Measurements from ENCODE around the gene GEN1.
A peak's percentile ranks its signal among the peaks of the same experiment; 100 is the strongest.

GEN1 gene

DNA sequence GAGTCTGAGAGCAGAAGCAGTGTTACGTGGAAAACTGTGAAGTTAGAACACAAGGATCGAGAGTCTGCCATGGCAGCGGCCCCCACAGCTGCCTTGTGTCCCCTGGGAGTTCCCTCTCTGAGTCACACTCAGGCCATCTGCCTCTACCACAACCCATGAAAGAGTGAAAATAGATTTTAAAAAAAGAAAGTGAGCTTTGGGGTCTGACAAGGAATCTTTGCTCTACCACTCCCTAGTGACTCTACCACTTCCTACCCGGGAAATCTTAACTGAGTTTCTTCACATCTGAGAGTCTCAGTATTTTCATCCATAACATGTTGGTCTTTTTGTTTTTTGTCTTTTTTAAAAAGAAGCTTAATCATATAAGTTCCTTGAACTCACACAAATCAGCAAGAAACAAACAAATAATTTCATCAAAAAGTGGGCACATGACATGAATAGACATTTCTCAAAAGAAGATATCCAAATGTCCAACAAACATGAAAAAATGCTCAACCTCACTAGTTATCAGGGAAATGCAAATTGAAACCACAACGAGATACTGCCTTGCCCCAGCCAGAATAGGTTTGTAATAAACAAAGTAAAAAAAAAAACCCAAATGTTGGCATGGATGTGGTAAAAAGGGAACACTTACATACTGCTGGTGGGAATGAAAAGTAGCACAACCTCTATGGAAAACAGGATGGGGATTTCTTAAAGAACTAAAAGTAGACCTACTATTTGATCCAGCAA lies 60.0 kb downstream of the GEN1 start:
- Histone ChIP-seq H3K36me3 (ENCODE audit: insufficient read depth, low read length) (no peaks in the 10 kb centered on the region), H3K9me3 (ENCODE audit: insufficient read depth, low read length, severe bottlenecking) (no peaks in the 10 kb centered on the region), H3K79me2 (ENCODE audit: insufficient read depth, low read length) (no peaks in the 10 kb centered on the region), H3K4me3 (ENCODE audit: low read depth in 1 of 2, low read length in 2 of 2) (no peak overlapping the region), H3K27me3 (ENCODE audit: insufficient read depth, low read length, poor library complexity) (peaks cover 3% of the 10 kb centered on the region), H4K20me1 (ENCODE audit: insufficient read depth, low read length) (no peaks in the 10 kb centered on the region), H3K4me1 (ENCODE audit: insufficient read depth, low read length) (peaks cover 28% of the 10 kb centered on the region), H3K9ac (ENCODE audit: low read depth, low read length) (no peak overlapping the region), H3K27ac (ENCODE audit: low read length) (no peak overlapping the region), H2AFZ (ENCODE audit: low read depth, low read length) (no peak overlapping the region), H3K4me2 (ENCODE audit: insufficient read depth, low read length) (peak overlapping the region; percentile 40; the same call in 1 of the 2 replicates)
- peak; percentile 73 for DNase-seq
- TF ChIP-seq, protein P1, sequence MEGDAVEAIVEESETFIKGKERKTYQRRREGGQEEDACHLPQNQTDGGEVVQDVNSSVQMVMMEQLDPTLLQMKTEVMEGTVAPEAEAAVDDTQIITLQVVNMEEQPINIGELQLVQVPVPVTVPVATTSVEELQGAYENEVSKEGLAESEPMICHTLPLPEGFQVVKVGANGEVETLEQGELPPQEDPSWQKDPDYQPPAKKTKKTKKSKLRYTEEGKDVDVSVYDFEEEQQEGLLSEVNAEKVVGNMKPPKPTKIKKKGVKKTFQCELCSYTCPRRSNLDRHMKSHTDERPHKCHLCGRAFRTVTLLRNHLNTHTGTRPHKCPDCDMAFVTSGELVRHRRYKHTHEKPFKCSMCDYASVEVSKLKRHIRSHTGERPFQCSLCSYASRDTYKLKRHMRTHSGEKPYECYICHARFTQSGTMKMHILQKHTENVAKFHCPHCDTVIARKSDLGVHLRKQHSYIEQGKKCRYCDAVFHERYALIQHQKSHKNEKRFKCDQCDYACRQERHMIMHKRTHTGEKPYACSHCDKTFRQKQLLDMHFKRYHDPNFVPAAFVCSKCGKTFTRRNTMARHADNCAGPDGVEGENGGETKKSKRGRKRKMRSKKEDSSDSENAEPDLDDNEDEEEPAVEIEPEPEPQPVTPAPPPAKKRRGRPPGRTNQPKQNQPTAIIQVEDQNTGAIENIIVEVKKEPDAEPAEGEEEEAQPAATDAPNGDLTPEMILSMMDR (IDR thresholded peaks at IDR 0.05; ENCODE audit: borderline replicate concordance, extremely low read depth, low read length, poor library complexity, severe bottlenecking) = no peak
- TF ChIP-seq EZH2 (IDR thresholded peaks at IDR 0.05; ENCODE audit: borderline replicate concordance, low read depth, low read length, severe bottlenecking) = no peak
- peak; percentile 94 for ATAC-seq (ENCODE audit: insufficient read depth, low read depth)

DNA sequence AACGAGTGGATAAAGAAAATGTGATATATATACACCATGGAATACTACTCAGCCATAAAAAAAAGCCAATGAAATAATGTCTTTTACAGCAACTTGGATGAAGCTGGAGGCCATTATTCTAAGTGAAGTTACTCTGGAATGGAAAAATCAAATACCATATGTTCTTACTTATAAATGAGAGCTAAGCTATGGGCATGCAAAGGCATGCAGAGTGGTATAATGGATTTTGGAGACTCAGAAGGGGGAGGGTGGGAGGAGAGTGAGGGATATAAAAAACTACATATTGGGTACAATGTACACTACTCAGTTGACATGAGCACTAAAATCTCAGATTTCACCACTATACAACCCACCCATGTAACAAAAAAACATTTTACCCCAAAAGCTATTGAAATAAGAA lies 60.7 kb downstream of the GEN1 start:
- H3K36me3 ChIP-seq (ENCODE audit: insufficient read depth, low read length) = no peaks in the 10 kb centered on the region
- ATAC-seq (ENCODE audit: insufficient read depth, low read depth) (no peak), DNase-seq (no peak)
- H3K9me3 ChIP-seq (ENCODE audit: insufficient read depth, low read length, severe bottlenecking) = no peaks in the 10 kb centered on the region
- peaks cover 3% of the 10 kb centered on the region for H3K27me3 ChIP-seq (ENCODE audit: insufficient read depth, low read length, poor library complexity)
- no peak overlapping the region for H3K9ac ChIP-seq (ENCODE audit: low read depth, low read length)
- H3K4me3 ChIP-seq (ENCODE audit: low read depth in 1 of 2, low read length in 2 of 2) = no peak overlapping the region
- no peak overlapping the region for H3K27ac ChIP-seq (ENCODE audit: low read length)
- peak overlapping the region; percentile 40; the same call in 1 of the 2 replicates for H3K4me2 ChIP-seq (ENCODE audit: insufficient read depth, low read length)
- H3K79me2 ChIP-seq (ENCODE audit: insufficient read depth, low read length) = no peaks in the 10 kb centered on the region
- TF ChIP-seq, protein P1 (IDR thresholded peaks at IDR 0.05; ENCODE audit: borderline replicate concordance, extremely low read depth, low read length, poor library complexity, severe bottlenecking) = no peak
- TF ChIP-seq EZH2 (IDR thresholded peaks at IDR 0.05; ENCODE audit: borderline replicate concordance, low read depth, low read length, severe bottlenecking) = no peak
- H4K20me1 ChIP-seq (ENCODE audit: insufficient read depth, low read length) = no peaks in the 10 kb centered on the region
- peaks cover 28% of the 10 kb centered on the region for H3K4me1 ChIP-seq (ENCODE audit: insufficient read depth, low read length)
- no peak overlapping the region for H2AFZ ChIP-seq (ENCODE audit: low read depth, low read length)

DNA sequence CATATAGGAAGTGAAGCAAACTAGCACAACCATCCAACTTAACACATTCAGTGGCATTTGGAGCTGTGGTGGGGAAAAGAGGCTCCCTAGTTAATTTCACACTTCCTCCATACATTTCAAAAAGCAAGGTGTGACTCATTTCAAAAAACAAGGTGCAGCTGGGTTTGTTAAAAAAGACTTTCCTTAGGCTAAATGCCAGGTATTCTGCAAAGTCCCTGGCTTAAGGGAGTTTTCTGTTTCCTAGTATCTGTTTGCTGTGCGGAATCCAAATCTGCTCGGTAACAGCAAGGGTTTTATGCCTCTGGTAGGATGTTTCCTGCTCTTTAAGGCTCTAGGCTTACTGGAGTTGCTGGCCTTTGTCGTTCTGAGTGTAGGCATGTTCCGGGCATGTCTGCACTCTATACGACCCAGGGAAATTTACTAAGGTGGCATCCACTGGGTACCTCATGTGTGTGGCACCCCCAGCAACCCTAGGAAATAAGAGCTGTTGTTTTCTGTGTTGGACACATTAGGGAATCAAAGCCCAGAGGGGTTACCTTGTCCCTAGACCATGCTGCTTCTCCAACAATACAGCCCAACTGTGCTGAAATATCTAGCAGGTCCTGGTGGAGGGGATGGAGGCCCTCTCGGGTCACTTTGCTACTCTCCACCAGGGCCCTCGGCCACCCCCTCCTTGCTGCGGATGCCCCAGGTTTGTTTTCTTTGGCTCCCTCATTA lies 61.7 kb downstream of the GEN1 start:
- no peak for ATAC-seq (ENCODE audit: insufficient read depth, low read depth)
- peaks cover 28% of the 10 kb centered on the region for H3K4me1 ChIP-seq (ENCODE audit: insufficient read depth, low read length)
- H3K79me2 ChIP-seq (ENCODE audit: insufficient read depth, low read length) = no peaks in the 10 kb centered on the region
- H3K27me3 ChIP-seq (ENCODE audit: insufficient read depth, low read length, poor library complexity) = peaks cover 3% of the 10 kb centered on the region
- no peak for TF ChIP-seq EZH2 (IDR thresholded peaks at IDR 0.05; ENCODE audit: borderline replicate concordance, low read depth, low read length, severe bottlenecking)
- TF ChIP-seq, protein P1 (IDR thresholded peaks at IDR 0.05; ENCODE audit: borderline replicate concordance, extremely low read depth, low read length, poor library complexity, severe bottlenecking) = no peak
- H3K27ac ChIP-seq (ENCODE audit: low read length) = no peak overlapping the region
- DNase-seq = no peak
- H3K9me3 ChIP-seq (ENCODE audit: insufficient read depth, low read length, severe bottlenecking) = no peaks in the 10 kb centered on the region
- no peak overlapping the region for H2AFZ ChIP-seq (ENCODE audit: low read depth, low read length)
- H4K20me1 ChIP-seq (ENCODE audit: insufficient read depth, low read length) = no peaks in the 10 kb centered on the region
- H3K4me3 ChIP-seq (ENCODE audit: low read depth in 1 of 2, low read length in 2 of 2) = no peak overlapping the region
- H3K36me3 ChIP-seq (ENCODE audit: insufficient read depth, low read length) = no peaks in the 10 kb centered on the region
- H3K9ac ChIP-seq (ENCODE audit: low read depth, low read length) = no peak overlapping the region
- no peak overlapping the region for H3K4me2 ChIP-seq (ENCODE audit: insufficient read depth, low read length)

All from DND-41 (cell line).